NCI-H460 (cell line): ENCODE results near the gene PTPRE. TPM values are rescaled to one million over a fixed set of nuclear protein-coding genes. Genes with fewer than 3 reads are reported as not detected.
"Not testable (repeated sequence)": the region's sequence is repeated elsewhere in the genome, so short reads cannot be mapped to it uniquely, and the experiment has no call there.

Experiments
- DNase-seq: peaks from one replicate; pipeline ENCODE4 v3.0.0-alpha.2; 2016; ENCODE audit warnings: low read depth; ENCODE audit errors: extremely low read depth
- total RNA-seq: library from RNA; depleted of rRNA; stranded (reverse); fragments of >200 nt; shearing (Covaris generic); gene quantifications from 2 replicates; pipeline ENCODE4 v1.2.3, GENCODE V29; 2014

Gene PTPRE
- total RNA-seq, 1 experiment from 2014 or later = 4.0 TPM

GRCh38 chr10:128084991-128085390 is 178.1 kb downstream of the PTPRE start:
- DNase-seq = no peak

GRCh38 chr10:128086003-128086863 is 179.3 kb downstream of the PTPRE start:
- no peak for DNase-seq

- no peak for DNase-seq
These were observed 180.4 kb downstream of the PTPRE start for GRCh38 chr10:128087146-128087883.

- DNase-seq = no peak
These were observed 181.2 kb downstream of the PTPRE start for GRCh38 chr10:128087884-128088709.

GRCh38 chr10:128091636-128092210 is 184.8 kb downstream of the PTPRE start:
- DNase-seq = no peak

- DNase-seq = no peak
These were observed 185.6 kb downstream of the PTPRE start for GRCh38 chr10:128092454-128092853.

- not testable (repeated sequence) for DNase-seq
These were observed 187.7 kb downstream of the PTPRE start for GRCh38 chr10:128094596-128094995.

- DNase-seq = no peak
These were observed 188.3 kb downstream of the PTPRE start for GRCh38 chr10:128095027-128095752.

- no peak for DNase-seq
These were observed 189.0 kb downstream of the PTPRE start for GRCh38 chr10:128095753-128096469.

- DNase-seq = no peak
These were observed 189.7 kb downstream of the PTPRE start for GRCh38 chr10:128096486-128097199.

- no peak for DNase-seq
These were observed 190.9 kb downstream of the PTPRE start for GRCh38 chr10:128097783-128098182.

GRCh38 chr10:128098631-128099030 is 191.7 kb downstream of the PTPRE start:
- DNase-seq = no peak

GRCh38 chr10:128099901-128100300 is 193.0 kb downstream of the PTPRE start:
- no peak for DNase-seq

GRCh38 chr10:128101901-128102300 is 195.0 kb downstream of the PTPRE start:
- no peak for DNase-seq

- no peak for DNase-seq
These were observed 195.8 kb downstream of the PTPRE start for GRCh38 chr10:128102480-128103228.

- DNase-seq = no peak
These were observed 196.4 kb downstream of the PTPRE start for GRCh38 chr10:128103229-128103714.

GRCh38 chr10:128105383-128105782 is 198.5 kb downstream of the PTPRE start:
- DNase-seq = no peak

GRCh38 chr10:128109707-128110106 is 202.8 kb downstream of the PTPRE start:
- no peak for DNase-seq
